ENCODE results near the gene C20orf204. TPM values are rescaled to one million over a fixed set of nuclear protein-coding genes. Genes with fewer than 3 reads are reported as not detected.

C20orf204 gene
- total and polyA plus RNA-seq, 2 experiments from 2014 or later = 0.14 to 0.32 TPM

GRCh38 chr20:64065062-64065973 lies 29.3 kb downstream of the C20orf204 start:
- no peak overlapping the region for H2AFZ ChIP-seq
- 45 to 54% methylated on average over 22 to 27 of the region's 27 CpGs for WGBS, 2 experiments (ENCODE audit: low coverage in 1 of 2, low lambda C conversion rate in 2 of 2, missing lambda C conversion rate in 2 of 2)
- H3K79me2 ChIP-seq (ENCODE audit: insufficient read depth) = 0 out of 2 replicates have a peak, but pooled peaks cover 8% of the 10 kb centered on the region
- H3K36me3 ChIP-seq (ENCODE audit: low read depth) = no peaks in the 10 kb centered on the region
- no peak overlapping the region for H3K4me3 ChIP-seq
- no peaks in the 10 kb centered on the region for H3K27me3 ChIP-seq (replicated peaks; ENCODE audit: insufficient read depth)
- 0 out of 2 replicates have a peak, but pooled peaks cover 3% of the 10 kb centered on the region for H3F3A ChIP-seq (ENCODE audit: insufficient read depth)
- H3K9me3 ChIP-seq (ENCODE audit: low read depth) = no peaks in the 10 kb centered on the region
- H3K9me2 ChIP-seq (ENCODE audit: insufficient read depth) = no peaks in the 10 kb centered on the region
- no peaks in the 10 kb centered on the region for H4K20me1 ChIP-seq (ENCODE audit: insufficient read depth)
- H3K4me1 ChIP-seq (ENCODE audit: insufficient read depth) = peaks cover 27% of the 10 kb centered on the region
- in situ Hi-C loops (cut with MboI) = no loop called here
- no peak overlapping the region for H3K9ac ChIP-seq
- H3K27ac ChIP-seq = no peak overlapping the region
- TF ChIP-seq EZH2 (IDR thresholded peaks at IDR 0.05; ENCODE audit: insufficient read depth, poor library complexity, severe bottlenecking) (no peak), EZH2phosphoT487 (IDR thresholded peaks at IDR 0.05; ENCODE audit: insufficient read depth, low read depth) (no peak)
- peak overlapping the region; percentile 16 for H3K4me2 ChIP-seq (ENCODE audit: unreplicated experiment)
- no peak for DNase-seq

GRCh38 chr20:64065974-64066343 lies 30.0 kb downstream of the C20orf204 start:
- Histone ChIP-seq H3K27me3 (replicated peaks; ENCODE audit: insufficient read depth) (no peaks in the 10 kb centered on the region), H3K9ac (no peak overlapping the region), H3K36me3 (ENCODE audit: low read depth) (no peaks in the 10 kb centered on the region), H3F3A (ENCODE audit: insufficient read depth) (0 out of 2 replicates have a peak, but pooled peaks cover 3% of the 10 kb centered on the region), H3K4me2 (ENCODE audit: unreplicated experiment) (peak overlapping the region; percentile 16), H3K9me3 (ENCODE audit: low read depth) (no peaks in the 10 kb centered on the region), H3K9me2 (ENCODE audit: insufficient read depth) (no peaks in the 10 kb centered on the region), H3K79me2 (ENCODE audit: insufficient read depth) (0 out of 2 replicates have a peak, but pooled peaks cover 8% of the 10 kb centered on the region), H3K27ac (no peak overlapping the region), H3K4me1 (ENCODE audit: insufficient read depth) (peaks cover 27% of the 10 kb centered on the region), H3K4me3 (no peak overlapping the region), H4K20me1 (ENCODE audit: insufficient read depth) (no peaks in the 10 kb centered on the region), H2AFZ (no peak overlapping the region)
- WGBS, 2 experiments (ENCODE audit: low coverage in 1 of 2, low lambda C conversion rate in 2 of 2, missing lambda C conversion rate in 2 of 2) = 36 to 38% methylated on average over 5 of the region's 5 CpGs
- in situ Hi-C loops (cut with MboI) = no loop called here
- no peak for TF ChIP-seq EZH2 (IDR thresholded peaks at IDR 0.05; ENCODE audit: insufficient read depth, poor library complexity, severe bottlenecking)
- no peak for TF ChIP-seq EZH2phosphoT487 (IDR thresholded peaks at IDR 0.05; ENCODE audit: insufficient read depth, low read depth)
- peak; percentile 77 for DNase-seq

- Histone ChIP-seq H4K20me1 (ENCODE audit: insufficient read depth) (no peaks in the 10 kb centered on the region), H3K9me2 (ENCODE audit: insufficient read depth) (no peaks in the 10 kb centered on the region), H3K27me3 (replicated peaks; ENCODE audit: insufficient read depth) (no peaks in the 10 kb centered on the region), H3K4me3 (no peak overlapping the region), H3K4me1 (ENCODE audit: insufficient read depth) (peaks cover 26% of the 10 kb centered on the region), H3F3A (ENCODE audit: insufficient read depth) (0 out of 2 replicates have a peak, but pooled peaks cover 3% of the 10 kb centered on the region), H3K36me3 (ENCODE audit: low read depth) (no peaks in the 10 kb centered on the region), H3K79me2 (ENCODE audit: insufficient read depth) (0 out of 2 replicates have a peak, but pooled peaks cover 8% of the 10 kb centered on the region), H3K9ac (no peak overlapping the region), H2AFZ (no peak overlapping the region), H3K4me2 (ENCODE audit: unreplicated experiment) (no peak overlapping the region), H3K27ac (no peak overlapping the region), H3K9me3 (ENCODE audit: low read depth) (no peaks in the 10 kb centered on the region)
- no peak for TF ChIP-seq EZH2phosphoT487 (IDR thresholded peaks at IDR 0.05; ENCODE audit: insufficient read depth, low read depth)
- TF ChIP-seq EZH2 (IDR thresholded peaks at IDR 0.05; ENCODE audit: insufficient read depth, poor library complexity, severe bottlenecking) = no peak
- DNase-seq = no peak
- 77 to 86% methylated on average over 6 of the region's 6 CpGs for WGBS, 2 experiments (ENCODE audit: low coverage in 1 of 2, low lambda C conversion rate in 2 of 2, missing lambda C conversion rate in 2 of 2)
- in situ Hi-C loops (cut with MboI) = no loop called here
Observed at GRCh38 chr20:64067005-64067632, 31.1 kb downstream of the C20orf204 start.

DNA sequence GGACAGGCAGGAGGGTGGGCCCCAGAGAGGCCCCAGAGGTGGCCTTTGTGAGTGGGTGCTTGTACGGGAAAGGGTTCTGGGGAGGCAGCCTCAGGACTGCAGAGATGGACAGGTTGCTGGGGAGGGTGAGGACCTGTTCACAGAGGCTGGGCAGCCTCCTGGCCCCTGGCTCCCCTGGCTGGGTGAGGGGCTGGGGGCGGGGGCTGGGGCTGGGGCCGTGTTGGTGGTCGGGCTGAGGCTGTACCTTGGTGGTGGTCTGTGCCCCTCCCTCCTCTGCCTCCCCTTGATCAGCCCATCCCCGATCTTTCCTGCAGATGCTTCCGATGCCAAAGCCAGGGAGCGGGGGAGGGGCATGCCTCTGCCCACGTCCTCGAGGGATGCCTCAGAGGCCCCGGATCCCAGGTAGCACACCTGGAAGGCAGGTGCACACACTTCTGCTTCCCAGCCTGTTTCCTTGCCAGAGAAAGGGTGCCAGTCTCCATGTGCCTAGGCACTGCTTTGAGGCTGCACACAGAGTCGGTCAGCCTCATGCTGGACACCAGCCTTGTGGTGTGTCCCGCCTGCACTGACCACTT lies 31.8 kb downstream of the C20orf204 start:
- WGBS, 2 experiments (ENCODE audit: low coverage in 1 of 2, low lambda C conversion rate in 2 of 2, missing lambda C conversion rate in 2 of 2) = 61 to 72% methylated on average over 9 to 11 of the region's 12 CpGs
- Histone ChIP-seq H4K20me1 (ENCODE audit: insufficient read depth) (no peaks in the 10 kb centered on the region), H3K4me3 (no peak overlapping the region), H3F3A (ENCODE audit: insufficient read depth) (0 out of 2 replicates have a peak, but pooled peaks cover 3% of the 10 kb centered on the region), H3K4me2 (ENCODE audit: unreplicated experiment) (no peak overlapping the region), H3K9me3 (ENCODE audit: low read depth) (no peaks in the 10 kb centered on the region), H3K9ac (no peak overlapping the region), H3K27ac (no peak overlapping the region), H3K79me2 (ENCODE audit: insufficient read depth) (0 out of 2 replicates have a peak, but pooled peaks cover 8% of the 10 kb centered on the region), H3K27me3 (replicated peaks; ENCODE audit: insufficient read depth) (no peaks in the 10 kb centered on the region), H3K36me3 (ENCODE audit: low read depth) (no peaks in the 10 kb centered on the region), H3K9me2 (ENCODE audit: insufficient read depth) (no peaks in the 10 kb centered on the region), H2AFZ (no peak overlapping the region), H3K4me1 (ENCODE audit: insufficient read depth) (peaks cover 22% of the 10 kb centered on the region)
- TF ChIP-seq EZH2 (IDR thresholded peaks at IDR 0.05; ENCODE audit: insufficient read depth, poor library complexity, severe bottlenecking) (no peak), EZH2phosphoT487 (IDR thresholded peaks at IDR 0.05; ENCODE audit: insufficient read depth, low read depth) (no peak)
- DNase-seq = no peak
- in situ Hi-C loops (cut with MboI) = no loop called here
